HepG2 (cell line): ENCODE results near the gene RRBP1. TPM values are rescaled to one million over a fixed set of nuclear protein-coding genes. Genes with fewer than 3 reads are reported as not detected.

ENCODE experiments used
- CAMTA2 ChIP-seq: sonication (generic); formaldehyde crosslinking; IDR thresholded peaks from 2 replicates; pipeline ENCODE4 v1.4.0; 2020; ENCODE audit warnings: mild to moderate bottlenecking, missing genetic modification reagents, borderline replicate concordance
- CBX1 ChIP-seq: IDR thresholded peaks from one replicate; pipeline ENCODE4 v1.6.1; 2016; ENCODE audit warnings: antibody characterized with exemption, low read depth
- EZH2 ChIP-seq: conservative IDR thresholded peaks from 2 replicates; pipeline ENCODE4 v1.6.1; 2012; ENCODE audit warnings: mild to moderate bottlenecking, low read depth, low read length, moderate library complexity
- FOSL1 ChIP-seq: sonication (generic); formaldehyde crosslinking; IDR thresholded peaks from 2 replicates; pipeline ENCODE4 v1.9.0; 2021; ENCODE audit warnings: missing genetic modification reagents, borderline replicate concordance
- KAT7 ChIP-seq: IDR thresholded peaks from 2 replicates; pipeline ENCODE4 v1.6.1; 2018; ENCODE audit warnings: borderline replicate concordance, missing compliant biosample characterization
- NFE2 ChIP-seq: sonication (generic); formaldehyde crosslinking; IDR thresholded peaks from 2 replicates; pipeline ENCODE4 v1.4.0; 2020; ENCODE audit warnings: missing genetic modification reagents
- NFKB2 ChIP-seq: sonication (generic); formaldehyde crosslinking; IDR thresholded peaks from 2 replicates; pipeline ENCODE4 v1.4.0; 2020; ENCODE audit warnings: missing genetic modification reagents, borderline replicate concordance
- SALL2 ChIP-seq: sonication (generic); formaldehyde crosslinking; IDR thresholded peaks from 2 replicates; pipeline ENCODE4 v1.8.1; 2023; ENCODE audit warnings: mild to moderate bottlenecking, missing genetic modification reagents, inconsistent platforms
- SMAD1 ChIP-seq: sonication (generic); formaldehyde crosslinking; IDR thresholded peaks from 2 replicates; pipeline ENCODE4 v1.4.0; 2020; ENCODE audit warnings: missing genetic modification reagents, low read depth, mild to moderate bottlenecking, borderline replicate concordance
- SMARCC2 ChIP-seq: fragments of 450-650 bp; IDR thresholded peaks from 2 replicates; pipeline ENCODE4 v1.6.1; 2017; ENCODE audit warnings: antibody characterized with exemption, mild to moderate bottlenecking
- SRSF9 ChIP-seq: fragments of 200-400 bp; formaldehyde crosslinking; IDR thresholded peaks from 2 replicates; pipeline ENCODE4 v1.6.1; 2018; ENCODE audit warnings: borderline replicate concordance, mild to moderate bottlenecking, low read depth, low read length; ENCODE audit not compliant: insufficient read depth, poor library complexity, severe bottlenecking
- ZNF124 ChIP-seq: sonication (generic); formaldehyde crosslinking; IDR thresholded peaks from 2 replicates; pipeline ENCODE4 v1.4.0; 2020; ENCODE audit warnings: missing genetic modification reagents
- ZNF234 ChIP-seq: sonication (generic); formaldehyde crosslinking; conservative IDR thresholded peaks from 2 replicates; pipeline ENCODE4 v1.5.1; 2020; ENCODE audit warnings: mild to moderate bottlenecking, missing genetic modification reagents
- ZNF557 ChIP-seq: sonication (generic); formaldehyde crosslinking; IDR thresholded peaks from 2 replicates; pipeline ENCODE4 v1.4.0; 2020; ENCODE audit warnings: missing genetic modification reagents
- ZNF569 ChIP-seq: sonication (generic); formaldehyde crosslinking; IDR thresholded peaks from 2 replicates; pipeline ENCODE4 v1.5.0; 2020; ENCODE audit warnings: mild to moderate bottlenecking, missing genetic modification reagents, moderate library complexity, borderline replicate concordance
- ZNF674 ChIP-seq: sonication (generic); formaldehyde crosslinking; IDR thresholded peaks from 2 replicates; pipeline ENCODE4 v1.5.0; 2020; ENCODE audit warnings: low read depth, mild to moderate bottlenecking, missing genetic modification reagents
- ZNF83 ChIP-seq: sonication (generic); formaldehyde crosslinking; IDR thresholded peaks from 2 replicates; pipeline ENCODE4 v1.4.0; 2020; ENCODE audit warnings: missing genetic modification reagents, mild to moderate bottlenecking, borderline replicate concordance
- ZNF878 ChIP-seq: sonication (generic); formaldehyde crosslinking; IDR thresholded peaks from 2 replicates; pipeline ENCODE4 v1.8.1; 2023; ENCODE audit warnings: mild to moderate bottlenecking, missing genetic modification reagents, moderate library complexity
- ZSCAN30 ChIP-seq: sonication (generic); formaldehyde crosslinking; IDR thresholded peaks from 2 replicates; pipeline ENCODE4 v1.5.0; 2020; ENCODE audit warnings: mild to moderate bottlenecking, missing genetic modification reagents
- polyA plus RNA-seq, 8 experiments: library from polyadenylated mRNA; depleted of rRNA in 3 of 8; stranded (reverse) in 7 of 8; unstranded in 1 of 8; fragments of >200 nt; fragmentation: Illumina TruSeq in 4 of 8; extraction: Trizol in 4 of 8; gene quantifications; 2 replicates each; pipeline versions ENCODE4 v1.2.1 to v1.2.3, GENCODE V29; 2011 to 2016; ENCODE audit warnings: low read depth in 4 of 8, missing spikeins in 1 of 8, mixed read lengths in 1 of 8; ENCODE audit not compliant: insufficient read depth in 1 of 8
- total RNA-seq, 5 experiments: library from RNA; depleted of rRNA; stranded (reverse); fragments of >200 nt; fragmentation: Illumina TruSeq; extraction: Trizol; gene quantifications; 2 replicates each; pipeline ENCODE4 v1.2.3, GENCODE V29; 2016; ENCODE audit warnings: low read depth in 1 of 5
- TF ChIP-seq, protein P1 (sequence below): sonication (generic); formaldehyde crosslinking; IDR thresholded peaks from 2 replicates; pipeline ENCODE4 v1.4.0; 2020; ENCODE audit warnings: missing genetic modification reagents
- TF ChIP-seq, protein P2 (sequence below): IDR thresholded peaks from 2 replicates; pipeline ENCODE4 v1.6.1; 2016; ENCODE audit warnings: control low read depth
- TF ChIP-seq, protein P3 (sequence below): sonication (generic); formaldehyde crosslinking; IDR thresholded peaks from 2 replicates; pipeline ENCODE4 v1.4.0; 2020; ENCODE audit warnings: missing genetic modification reagents
- TF ChIP-seq, protein P4 (sequence below): sonication (generic); formaldehyde crosslinking; IDR thresholded peaks from 2 replicates; pipeline ENCODE4 v1.8.0; 2022; ENCODE audit warnings: low read depth, missing genetic modification reagents

The RRBP1 gene
- total and polyA plus RNA-seq, 2 of the 13 experiments (the other 11 are each of a cell fraction or from before 2014, with no cell fraction given) = 150 to 222 TPM

DNA sequence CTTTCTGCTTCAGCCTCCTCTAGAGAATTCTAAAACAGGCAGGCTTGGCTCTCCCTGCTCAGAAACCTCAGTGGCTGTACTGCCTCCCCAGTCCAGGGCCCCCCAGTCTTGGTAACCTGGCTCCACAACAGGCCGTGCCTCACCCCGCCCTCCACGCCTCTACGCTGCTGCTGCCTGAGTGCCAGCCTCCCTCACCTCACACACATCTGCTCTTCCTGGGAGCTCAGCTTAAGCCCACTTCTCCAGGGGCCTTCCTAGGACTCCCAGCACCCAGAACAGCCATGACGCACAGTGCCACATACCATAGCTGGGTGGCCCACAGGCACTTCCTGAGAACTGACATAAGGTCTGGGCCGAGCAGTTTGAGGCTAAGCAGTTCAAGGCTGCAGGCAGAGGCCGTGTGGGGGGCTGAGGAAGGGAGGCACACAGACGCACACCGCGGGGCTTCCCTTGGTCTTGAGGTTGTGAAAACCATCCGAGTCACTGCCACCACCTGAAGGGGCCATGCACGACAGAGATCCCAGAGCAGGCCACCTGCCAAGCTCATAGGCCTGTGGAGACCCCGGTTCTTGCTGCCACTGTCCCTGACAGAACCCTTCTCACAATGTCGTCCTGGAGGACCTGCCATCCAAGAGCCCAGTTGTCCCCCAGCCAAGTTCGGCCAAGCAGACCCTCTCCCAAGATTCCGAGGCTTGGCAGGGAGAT, 69.6 kb downstream of the RRBP1 start (continued):
- TF ChIP-seq, protein P1, sequence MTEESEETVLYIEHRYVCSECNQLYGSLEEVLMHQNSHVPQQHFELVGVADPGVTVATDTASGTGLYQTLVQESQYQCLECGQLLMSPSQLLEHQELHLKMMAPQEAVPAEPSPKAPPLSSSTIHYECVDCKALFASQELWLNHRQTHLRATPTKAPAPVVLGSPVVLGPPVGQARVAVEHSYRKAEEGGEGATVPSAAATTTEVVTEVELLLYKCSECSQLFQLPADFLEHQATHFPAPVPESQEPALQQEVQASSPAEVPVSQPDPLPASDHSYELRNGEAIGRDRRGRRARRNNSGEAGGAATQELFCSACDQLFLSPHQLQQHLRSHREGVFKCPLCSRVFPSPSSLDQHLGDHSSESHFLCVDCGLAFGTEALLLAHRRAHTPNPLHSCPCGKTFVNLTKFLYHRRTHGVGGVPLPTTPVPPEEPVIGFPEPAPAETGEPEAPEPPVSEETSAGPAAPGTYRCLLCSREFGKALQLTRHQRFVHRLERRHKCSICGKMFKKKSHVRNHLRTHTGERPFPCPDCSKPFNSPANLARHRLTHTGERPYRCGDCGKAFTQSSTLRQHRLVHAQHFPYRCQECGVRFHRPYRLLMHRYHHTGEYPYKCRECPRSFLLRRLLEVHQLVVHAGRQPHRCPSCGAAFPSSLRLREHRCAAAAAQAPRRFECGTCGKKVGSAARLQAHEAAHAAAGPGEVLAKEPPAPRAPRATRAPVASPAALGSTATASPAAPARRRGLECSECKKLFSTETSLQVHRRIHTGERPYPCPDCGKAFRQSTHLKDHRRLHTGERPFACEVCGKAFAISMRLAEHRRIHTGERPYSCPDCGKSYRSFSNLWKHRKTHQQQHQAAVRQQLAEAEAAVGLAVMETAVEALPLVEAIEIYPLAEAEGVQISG (CRISPR knock-in tag) = no peak; the same call in 1 of the 2 replicates
- TF ChIP-seq ZNF557 (CRISPR knock-in tag) = 0 out of 2 replicates have a peak, but pooled peaks have one; percentile 64
- TF ChIP-seq NFKB2 (CRISPR knock-in tag) = peak; percentile 36; the same call in 1 of the 2 replicates
- TF ChIP-seq ZNF124 (CRISPR knock-in tag) = no peak
- TF ChIP-seq FOSL1 (CRISPR knock-in tag) = 0 out of 2 replicates have a peak, but pooled peaks have one; percentile 14
- TF ChIP-seq, protein P2, sequence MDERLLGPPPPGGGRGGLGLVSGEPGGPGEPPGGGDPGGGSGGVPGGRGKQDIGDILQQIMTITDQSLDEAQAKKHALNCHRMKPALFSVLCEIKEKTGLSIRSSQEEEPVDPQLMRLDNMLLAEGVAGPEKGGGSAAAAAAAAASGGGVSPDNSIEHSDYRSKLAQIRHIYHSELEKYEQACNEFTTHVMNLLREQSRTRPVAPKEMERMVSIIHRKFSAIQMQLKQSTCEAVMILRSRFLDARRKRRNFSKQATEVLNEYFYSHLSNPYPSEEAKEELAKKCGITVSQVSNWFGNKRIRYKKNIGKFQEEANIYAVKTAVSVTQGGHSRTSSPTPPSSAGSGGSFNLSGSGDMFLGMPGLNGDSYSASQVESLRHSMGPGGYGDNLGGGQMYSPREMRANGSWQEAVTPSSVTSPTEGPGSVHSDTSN (CRISPR knock-in tag) = no peak
- no peak for TF ChIP-seq KAT7 (CRISPR knock-in tag)
- no peak for TF ChIP-seq ZNF83 (CRISPR knock-in tag)
- no peak for TF ChIP-seq SRSF9
- no peak for TF ChIP-seq NFE2 (CRISPR knock-in tag)
- TF ChIP-seq ZNF569 (CRISPR knock-in tag) = no peak
- TF ChIP-seq ZSCAN30 (CRISPR knock-in tag) = no peak
- TF ChIP-seq SMAD1 (CRISPR knock-in tag) = peak; percentile 86; the same call in 1 of the 2 replicates
- TF ChIP-seq ZNF674 = peak; percentile 63; the same call in 1 of the 2 replicates
- no peak for TF ChIP-seq ZNF878 (CRISPR knock-in tag)
- no peak for TF ChIP-seq ZNF234 (CRISPR knock-in tag)
- TF ChIP-seq SMARCC2 = no peak
- no peak for TF ChIP-seq CBX1
- no peak for TF ChIP-seq CAMTA2 (CRISPR knock-in tag)
- TF ChIP-seq, protein P3, sequence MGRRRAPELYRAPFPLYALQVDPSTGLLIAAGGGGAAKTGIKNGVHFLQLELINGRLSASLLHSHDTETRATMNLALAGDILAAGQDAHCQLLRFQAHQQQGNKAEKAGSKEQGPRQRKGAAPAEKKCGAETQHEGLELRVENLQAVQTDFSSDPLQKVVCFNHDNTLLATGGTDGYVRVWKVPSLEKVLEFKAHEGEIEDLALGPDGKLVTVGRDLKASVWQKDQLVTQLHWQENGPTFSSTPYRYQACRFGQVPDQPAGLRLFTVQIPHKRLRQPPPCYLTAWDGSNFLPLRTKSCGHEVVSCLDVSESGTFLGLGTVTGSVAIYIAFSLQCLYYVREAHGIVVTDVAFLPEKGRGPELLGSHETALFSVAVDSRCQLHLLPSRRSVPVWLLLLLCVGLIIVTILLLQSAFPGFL (CRISPR knock-in tag) = no peak
- TF ChIP-seq EZH2 = no peak
- peak; percentile 73 for TF ChIP-seq SALL2 (CRISPR knock-in tag)
- TF ChIP-seq, protein P4, sequence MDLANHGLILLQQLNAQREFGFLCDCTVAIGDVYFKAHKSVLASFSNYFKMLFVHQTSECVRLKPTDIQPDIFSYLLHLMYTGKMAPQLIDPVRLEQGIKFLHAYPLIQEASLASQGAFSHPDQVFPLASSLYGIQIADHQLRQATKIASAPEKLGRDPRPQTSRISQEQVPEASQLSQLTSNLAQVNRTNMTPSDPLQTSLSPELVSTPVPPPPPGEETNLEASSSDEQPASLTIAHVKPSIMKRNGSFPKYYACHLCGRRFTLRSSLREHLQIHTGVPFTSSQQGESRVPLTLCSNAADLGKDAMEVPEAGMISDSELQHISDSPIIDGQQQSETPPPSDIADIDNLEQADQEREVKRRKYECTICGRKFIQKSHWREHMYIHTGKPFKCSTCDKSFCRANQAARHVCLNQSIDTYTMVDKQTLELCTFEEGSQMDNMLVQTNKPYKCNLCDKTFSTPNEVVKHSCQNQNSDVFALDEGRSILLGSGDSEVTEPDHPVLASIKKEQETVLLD = no peak
